Trophoblast cell (in vitro differentiated cells and primary cell): ENCODE measurements around the gene ZNF598.

Experiments used
- DNase-seq, 2 donors: peaks; one replicate each; pipeline ENCODE4 v3.0.0-alpha.2; 2016
- H2AFZ ChIP-seq: 2 replicates; pipeline ENCODE4 v1.6.1; 2013; ENCODE audit warnings: low read length, moderate library complexity, mild to moderate bottlenecking; ENCODE audit not compliant: insufficient read depth, poor library complexity
- H2AK5ac ChIP-seq: 2 replicates; pipeline ENCODE4 v1.6.1; 2013; ENCODE audit warnings: mild to moderate bottlenecking, low read length
- H2BK120ac ChIP-seq: 2 replicates; pipeline ENCODE4 v1.6.1; 2013; ENCODE audit warnings: low read length, mild to moderate bottlenecking, moderate library complexity; ENCODE audit not compliant: insufficient read depth, poor library complexity
- H2BK12ac ChIP-seq: 2 replicates; pipeline ENCODE4 v1.6.1; 2013; ENCODE audit warnings: mild to moderate bottlenecking, low read length, moderate library complexity
- H2BK5ac ChIP-seq: 2 replicates; pipeline ENCODE4 v1.6.1; 2013; ENCODE audit warnings: low read length, low read depth, moderate library complexity, mild to moderate bottlenecking; ENCODE audit not compliant: poor library complexity
- H3K14ac ChIP-seq: 2 replicates; pipeline ENCODE4 v1.6.1; 2013; ENCODE audit warnings: mild to moderate bottlenecking, low read length
- H3K18ac ChIP-seq: 2 replicates; pipeline ENCODE4 v1.6.1; 2013; ENCODE audit warnings: mild to moderate bottlenecking, low read length
- H3K23ac ChIP-seq: 2 replicates; pipeline ENCODE4 v1.6.1; 2013; ENCODE audit warnings: low read length
- H3K27ac ChIP-seq: 2 replicates; pipeline ENCODE4 v1.5.1; 2013; ENCODE audit warnings: low read depth, mild to moderate bottlenecking, inconsistent platforms, low read length, moderate library complexity
- H3K27me3 ChIP-seq: 2 replicates; pipeline ENCODE4 v1.6.1; 2013; ENCODE audit warnings: inconsistent platforms, mild to moderate bottlenecking, low read length, moderate library complexity; ENCODE audit not compliant: insufficient read depth
- H3K36me3 ChIP-seq, 2 experiments: 1 replicate in 1 of 2; 2 replicates in 1 of 2; pipeline ENCODE4 v1.6.1; 2013; ENCODE audit warnings: low read length in 2 of 2, mild to moderate bottlenecking in 2 of 2, moderate library complexity in 1 of 2; ENCODE audit not compliant: insufficient read depth in 2 of 2, control insufficient read depth in 1 of 2
- H3K4ac ChIP-seq: 2 replicates; pipeline ENCODE4 v1.6.1; 2013; ENCODE audit warnings: low read depth, mild to moderate bottlenecking, low read length, moderate library complexity
- H3K4me1 ChIP-seq, 2 experiments: 1 replicate in 1 of 2; 2 replicates in 1 of 2; pipeline ENCODE4 v1.6.1; 2013; ENCODE audit warnings: low read length in 2 of 2, mild to moderate bottlenecking in 2 of 2, moderate library complexity in 1 of 2; ENCODE audit not compliant: insufficient read depth in 2 of 2, control insufficient read depth in 1 of 2
- H3K4me2 ChIP-seq: 2 replicates; pipeline ENCODE4 v1.6.1; 2013; ENCODE audit warnings: inconsistent platforms, mild to moderate bottlenecking, low read length, moderate library complexity
- H3K4me3 ChIP-seq: 2 replicates; pipeline ENCODE4 v1.5.1; 2013; ENCODE audit warnings: mild to moderate bottlenecking, low read depth, low read length, inconsistent platforms
- H3K79me1 ChIP-seq: one replicate; pipeline ENCODE4 v1.6.1; 2013; ENCODE audit warnings: low read length
- H3K79me2 ChIP-seq: 2 replicates; pipeline ENCODE4 v1.6.1; 2013; ENCODE audit warnings: low read length, mild to moderate bottlenecking; ENCODE audit not compliant: control insufficient read depth, insufficient read depth, poor library complexity
- H3K9ac ChIP-seq: 2 replicates; pipeline ENCODE4 v1.6.1; 2013; ENCODE audit warnings: mild to moderate bottlenecking, low read length
- H3K9me3 ChIP-seq: 2 replicates; pipeline ENCODE4 v1.6.1; 2013; ENCODE audit warnings: low read depth, mild to moderate bottlenecking, control low read depth, inconsistent platforms, low read length; ENCODE audit not compliant: insufficient read depth
- H4K12ac ChIP-seq: 2 replicates; pipeline ENCODE4 v1.6.1; 2013; ENCODE audit warnings: low read depth, mild to moderate bottlenecking, low read length, moderate library complexity
- H4K8ac ChIP-seq: 2 replicates; pipeline ENCODE4 v1.6.1; 2013; ENCODE audit warnings: low read depth, mild to moderate bottlenecking, low read length, moderate library complexity
- H4K91ac ChIP-seq: one replicate; pipeline ENCODE4 v1.6.1; 2013; ENCODE audit warnings: low read depth, mild to moderate bottlenecking, low read length, moderate library complexity
- WGBS: extraction: QIAGEN DNeasy Blood & Tissue Kit; methylation state at CpG from one replicate; pipeline ENCODE4 v1.1.7; 2013; ENCODE audit warnings: missing lambda C conversion rate; ENCODE audit not compliant: insufficient read length, insufficient coverage; ENCODE audit errors: extremely low coverage; 5-methylcytosine and 5-hydroxymethylcytosine counted together

The ZNF598 gene

DNA sequence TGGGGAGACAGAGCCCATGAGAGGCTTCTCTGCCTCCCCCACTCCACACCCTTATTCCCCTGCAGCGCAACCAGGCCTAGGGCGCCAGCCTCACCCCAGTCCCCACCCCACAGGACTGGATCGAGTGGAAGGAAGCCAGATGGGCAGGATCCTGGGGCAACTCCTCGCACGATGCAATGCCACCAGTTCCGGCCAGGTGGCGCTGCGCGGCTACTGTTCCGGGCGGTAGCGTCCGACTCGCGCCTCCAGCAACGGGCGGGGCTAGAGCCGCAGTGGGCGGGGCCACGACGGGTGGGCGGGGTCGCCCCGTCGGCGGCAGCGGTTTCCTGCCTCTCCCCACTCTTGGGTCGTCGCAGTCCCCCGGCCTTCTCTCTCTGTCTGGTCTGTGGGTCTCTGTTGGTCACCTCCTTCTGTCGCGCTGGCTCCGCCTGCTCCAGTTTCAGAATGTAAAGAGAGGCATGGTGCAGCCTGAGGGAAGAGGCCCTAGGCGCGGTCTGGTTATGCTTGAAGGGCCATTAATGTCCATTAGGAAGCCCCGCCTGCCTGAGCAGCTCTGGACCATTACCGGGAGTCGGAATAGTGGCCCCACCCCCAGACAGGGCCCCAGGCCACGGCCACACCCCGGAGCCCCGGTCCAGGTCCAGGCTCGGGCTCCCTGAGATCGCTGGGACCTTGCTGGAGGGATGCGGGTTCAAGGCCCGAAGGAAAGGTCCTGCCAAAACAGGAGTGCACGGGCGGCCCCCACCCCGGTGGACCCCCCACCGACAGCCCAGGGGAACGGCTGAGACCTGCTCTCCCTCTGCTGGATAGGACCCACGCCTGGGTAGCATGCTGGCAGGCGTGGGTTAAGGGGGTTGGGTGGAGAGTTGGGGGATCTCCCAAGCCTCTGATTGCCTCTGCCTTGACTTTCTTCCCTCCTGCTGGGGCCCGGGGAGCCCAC is 13.7 kb upstream of the ZNF598 start:
- Histone ChIP-seq H4K8ac (peak overlapping the region; percentile 82), H3K14ac (peak overlapping the region; percentile 63), H2AK5ac (peak overlapping the region; percentile 12), H3K9me3 (peaks cover 5% of the 10 kb centered on the region), H3K79me2 (peaks cover 3% of the 10 kb centered on the region), H3K27ac (peak overlapping the region; percentile 76), H4K91ac (peak overlapping the region; percentile 65), H3K18ac (peak overlapping the region; percentile 25), H2BK12ac (peak overlapping the region; percentile 62), H3K4ac (peak overlapping the region; percentile 26), H3K23ac (no peak overlapping the region), H3K4me1 (peaks cover 29 to 31% of the 10 kb centered on the region in 2 experiments), H2AFZ (peak overlapping the region; percentile 23), H2BK5ac (peak overlapping the region; percentile 48), H3K4me3 (peak overlapping the region; percentile 44), H3K27me3 (peaks cover 20% of the 10 kb centered on the region), H4K12ac (peak overlapping the region; percentile 54), H2BK120ac (peak overlapping the region; percentile 24), H3K79me1 (peaks cover 18% of the 10 kb centered on the region), H3K9ac (peak overlapping the region; percentile 48), H3K36me3 (no peaks in the 10 kb centered on the region), H3K4me2 (peak overlapping the region; percentile 78)
- WGBS, result no CpG with 5 or more reads among the region's 53 CpGs
- DNase-seq, result peak; percentile 84 to 96

DNA sequence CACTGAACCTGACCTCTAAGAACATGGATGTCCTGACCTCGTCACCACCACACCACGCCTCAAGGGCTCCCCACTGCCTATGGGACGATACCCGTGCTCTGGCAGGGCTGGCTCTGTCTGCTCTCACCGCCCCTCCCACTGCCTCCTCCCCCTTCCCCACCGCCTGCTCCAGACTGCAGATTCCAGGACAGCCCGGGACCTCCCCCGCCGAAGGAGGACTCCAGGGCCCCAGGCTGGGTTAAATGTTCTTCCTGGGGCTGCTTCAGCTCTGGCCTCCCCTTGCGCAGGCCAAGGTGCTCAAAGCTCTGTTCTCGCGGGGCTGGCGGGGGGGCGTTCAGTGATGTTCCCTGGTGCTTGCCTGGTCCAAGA is 13.1 kb upstream of the ZNF598 start:
- Histone ChIP-seq H3K23ac (no peak overlapping the region), H3K36me3 (no peaks in the 10 kb centered on the region), H3K4me1 (peaks cover 25 to 28% of the 10 kb centered on the region in 2 experiments), H3K79me2 (peaks cover 3% of the 10 kb centered on the region), H3K9me3 (peaks cover 5% of the 10 kb centered on the region), H2BK12ac (no peak overlapping the region), H3K4ac (peak overlapping the region; percentile 13), H3K4me3 (peak overlapping the region; percentile 44), H2BK5ac (peak overlapping the region; percentile 10), H3K18ac (no peak overlapping the region), H3K4me2 (peak overlapping the region; percentile 78), H3K9ac (peak overlapping the region; percentile 48), H3K27ac (peak overlapping the region; percentile 76), H3K27me3 (peaks cover 22% of the 10 kb centered on the region), H3K14ac (peak overlapping the region; percentile 35), H2BK120ac (peak overlapping the region; percentile 16), H2AK5ac (no peak overlapping the region), H4K12ac (peak overlapping the region; percentile 5), H4K8ac (peak overlapping the region; percentile 63), H4K91ac (peak overlapping the region; percentile 65), H2AFZ (peak overlapping the region; percentile 23), H3K79me1 (peaks cover 18% of the 10 kb centered on the region)
- peak in 1 of 2 donors; percentile 47 for DNase-seq
- WGBS, result no CpG with 5 or more reads among the region's 14 CpGs

DNA sequence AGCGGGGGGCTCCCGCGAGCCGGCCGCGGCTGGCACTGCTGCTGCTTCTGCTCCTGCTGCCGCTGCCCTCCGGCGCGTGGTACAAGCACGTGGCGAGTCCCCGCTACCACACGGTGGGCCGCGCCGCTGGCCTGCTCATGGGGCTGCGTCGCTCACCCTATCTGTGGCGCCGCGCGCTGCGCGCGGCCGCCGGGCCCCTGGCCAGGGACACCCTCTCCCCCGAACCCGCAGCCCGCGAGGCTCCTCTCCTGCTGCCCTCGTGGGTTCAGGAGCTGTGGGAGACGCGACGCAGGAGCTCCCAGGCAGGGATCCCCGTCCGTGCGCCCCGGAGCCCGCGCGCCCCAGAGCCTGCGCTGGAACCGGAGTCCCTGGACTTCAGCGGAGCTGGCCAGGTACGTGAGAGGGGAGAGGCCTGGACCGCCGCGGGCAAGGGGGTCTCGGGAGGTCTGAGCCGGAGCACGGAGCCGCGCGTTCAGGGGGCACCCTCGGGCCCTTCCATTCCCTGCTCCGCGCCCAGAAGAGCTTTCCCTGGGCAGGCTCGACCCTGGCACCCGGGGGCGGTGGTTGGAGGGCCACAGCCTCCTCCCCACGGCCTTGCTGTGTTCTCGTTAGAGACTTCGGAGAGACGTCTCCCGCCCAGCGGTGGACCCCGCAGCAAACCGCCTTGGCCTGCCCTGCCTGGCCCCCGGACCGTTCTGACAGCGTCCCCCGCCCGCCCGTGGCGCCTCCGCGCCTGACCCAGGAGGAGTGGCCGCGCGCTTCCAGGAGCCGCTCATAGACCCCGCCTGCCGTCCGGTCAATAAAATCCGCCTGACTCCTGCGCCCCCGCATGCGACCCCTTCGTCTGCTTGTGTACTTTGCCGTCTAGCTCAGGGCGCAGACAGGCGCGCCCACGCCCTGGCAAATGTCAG is 10.6 kb upstream of the ZNF598 start:
- no peak for DNase-seq
- no peak overlapping the region for H3K14ac ChIP-seq
- H4K12ac ChIP-seq, result no peak overlapping the region
- H3K4me1 ChIP-seq, result peaks cover 18 to 21% of the 10 kb centered on the region in 2 experiments
- H2AK5ac ChIP-seq, result no peak overlapping the region
- peak overlapping the region; percentile 29 for H3K4me2 ChIP-seq
- WGBS, result no CpG with 5 or more reads among the region's 96 CpGs
- no peak overlapping the region for H4K91ac ChIP-seq
- H3K79me1 ChIP-seq, result peaks cover 10% of the 10 kb centered on the region
- H3K4ac ChIP-seq, result no peak overlapping the region
- H3K27ac ChIP-seq, result no peak overlapping the region
- H3K9ac ChIP-seq, result no peak overlapping the region
- H2AFZ ChIP-seq, result no peak overlapping the region
- H2BK120ac ChIP-seq, result no peak overlapping the region
- H3K9me3 ChIP-seq, result peaks cover 2% of the 10 kb centered on the region
- peaks cover 22% of the 10 kb centered on the region for H3K27me3 ChIP-seq
- H3K79me2 ChIP-seq, result peaks cover 3% of the 10 kb centered on the region
- H3K23ac ChIP-seq, result no peak overlapping the region
- no peak overlapping the region for H3K18ac ChIP-seq
- no peak overlapping the region for H4K8ac ChIP-seq
- H3K4me3 ChIP-seq, result no peak overlapping the region
- no peak overlapping the region for H2BK12ac ChIP-seq
- no peak overlapping the region for H2BK5ac ChIP-seq
- H3K36me3 ChIP-seq, result no peaks in the 10 kb centered on the region

DNA sequence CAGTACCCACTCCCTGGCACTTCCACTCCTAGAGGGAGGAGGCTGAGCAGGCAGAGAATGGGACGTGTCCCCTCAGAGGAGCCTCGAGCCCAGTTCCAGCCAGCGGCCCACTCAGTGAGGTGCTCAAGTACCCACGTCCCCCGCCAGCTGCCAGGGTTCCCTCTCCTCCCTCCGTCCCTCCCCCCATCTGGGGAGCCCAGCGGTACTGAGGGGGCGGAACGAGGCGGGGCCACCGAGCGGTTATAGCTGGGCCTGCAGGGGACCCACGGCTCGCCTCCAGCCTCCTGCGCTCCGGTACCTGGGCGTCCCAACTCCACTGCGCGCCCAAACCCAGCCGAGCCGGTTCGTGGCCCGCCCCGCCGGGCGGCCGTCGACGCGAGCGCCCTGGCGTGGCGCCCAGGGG is 9.9 kb upstream of the ZNF598 start, which contains the start of gene NPW:
TSS of gene NPW (plus strand) at position 268 of the 403 bp plus-strand sequence.
- H2BK5ac ChIP-seq, result no peak within 1 kb of the TSS
- H3K4me3 ChIP-seq, result no peak within 1 kb of the TSS
- H3K79me2 ChIP-seq, result peaks cover 3% of the 10 kb centered on the region
- H3K9ac ChIP-seq, result no peak within 1 kb of the TSS
- H4K12ac ChIP-seq, result no peak within 1 kb of the TSS
- no peak within 1 kb of the TSS for H2AK5ac ChIP-seq
- no peak within 1 kb of the TSS for H3K27ac ChIP-seq
- no peak within 1 kb of the TSS for H3K23ac ChIP-seq
- no peak within 1 kb of the TSS for H3K18ac ChIP-seq
- H3K4me2 ChIP-seq, result peak within 1 kb of the TSS; percentile 29
- H3K4ac ChIP-seq, result no peak within 1 kb of the TSS
- H2BK12ac ChIP-seq, result no peak within 1 kb of the TSS
- H2AFZ ChIP-seq, result no peak within 1 kb of the TSS
- H3K9me3 ChIP-seq, result peaks cover 2% of the 10 kb centered on the region
- no CpG with 5 or more reads among the region's 33 CpGs for WGBS
- no peaks in the 10 kb centered on the region for H3K36me3 ChIP-seq
- H4K91ac ChIP-seq, result no peak within 1 kb of the TSS
- no peak for DNase-seq
- no peak within 1 kb of the TSS for H2BK120ac ChIP-seq
- H3K4me1 ChIP-seq, result peaks cover 18 to 21% of the 10 kb centered on the region in 2 experiments
- H4K8ac ChIP-seq, result no peak within 1 kb of the TSS
- H3K27me3 ChIP-seq, result peaks cover 22% of the 10 kb centered on the region
- no peak within 1 kb of the TSS for H3K14ac ChIP-seq
- peaks cover 10% of the 10 kb centered on the region for H3K79me1 ChIP-seq
